CD14-positive monocyte (primary cell): ENCODE results near the gene CACUL1. TPM values are rescaled to one million over a fixed set of nuclear protein-coding genes. Genes with fewer than 3 reads are reported as not detected.

Experiments
- DNase-seq, 3 donors: peaks; one replicate each; pipeline ENCODE4 v3.0.0-alpha.2; 2011 to 2022
- H2AFZ ChIP-seq: 2 replicates; pipeline ENCODE4 v1.6.0; 2012; ENCODE audit warnings: mild to moderate bottlenecking, low read depth, low read length, inconsistent platforms; ENCODE audit not compliant: insufficient read depth, poor library complexity, severe bottlenecking
- H3K27ac ChIP-seq, 2 donors: 1 replicate in 1 of 2; 2 replicates in 1 of 2; pipeline ENCODE4 v1.5.1; 2012 to 2013; ENCODE audit warnings: low read length in 2 of 2, control low read depth in 1 of 2, inconsistent platforms in 1 of 2, low read depth in 1 of 2, mild to moderate bottlenecking in 1 of 2
- H3K27me3 ChIP-seq, 2 donors: one replicate each; pipeline versions ENCODE4 v1.6.0 to v1.6.1; 2011 to 2013; ENCODE audit warnings: low read length in 2 of 2; ENCODE audit not compliant: control insufficient read depth in 2 of 2, insufficient read depth in 2 of 2
- H3K36me3 ChIP-seq, 2 donors: replicated peaks in 1 of 2; 1 replicate in 1 of 2; 2 replicates in 1 of 2; pipeline versions ENCODE4 v1.5.1 to v1.6.1; 2012 to 2013; ENCODE audit warnings: low read length in 2 of 2, control low read depth in 1 of 2, inconsistent platforms in 1 of 2, mild to moderate bottlenecking in 1 of 2; ENCODE audit not compliant: insufficient read depth in 2 of 2, control insufficient read depth in 1 of 2
- H3K4me1 ChIP-seq, 2 donors: 1 replicate in 1 of 2; 2 replicates in 1 of 2; pipeline versions ENCODE4 v1.5.1 to v1.6.1; 2012 to 2013; ENCODE audit warnings: low read length in 2 of 2, control low read depth in 1 of 2, inconsistent platforms in 1 of 2, mild to moderate bottlenecking in 1 of 2, moderate library complexity in 1 of 2; ENCODE audit not compliant: insufficient read depth in 2 of 2, control insufficient read depth in 1 of 2
- H3K4me2 ChIP-seq: replicated peaks from 2 replicates; pipeline ENCODE3; 2012; ENCODE audit warnings: low read length, moderate library complexity, mild to moderate bottlenecking; ENCODE audit not compliant: poor library complexity, severe bottlenecking; ENCODE audit errors: extremely low read depth
- H3K4me3 ChIP-seq, 3 experiments: fragments of 200-600 bp in 1 of 3; sonication (generic) in 1 of 3; replicated peaks in 1 of 3; 1 replicate in 2 of 3; 2 replicates in 1 of 3; pipeline ENCODE4 v1.5.1; 2011 to 2013; ENCODE audit warnings: low read length in 3 of 3, mild to moderate bottlenecking in 3 of 3, control low read depth in 2 of 3, low read depth in 2 of 3, inconsistent platforms in 1 of 3, moderate library complexity in 1 of 3
- H3K79me2 ChIP-seq: 2 replicates; pipeline ENCODE4 v1.6.0; 2012; ENCODE audit warnings: mild to moderate bottlenecking, control low read depth, inconsistent platforms, low read length, moderate library complexity; ENCODE audit not compliant: insufficient read depth
- H3K9ac ChIP-seq: 2 replicates; pipeline ENCODE4 v1.6.0; 2017; ENCODE audit warnings: low read length, mild to moderate bottlenecking; ENCODE audit not compliant: insufficient read depth, poor library complexity, severe bottlenecking
- H3K9me3 ChIP-seq, 2 donors: replicated peaks in 1 of 2; 1 replicate in 1 of 2; 2 replicates in 1 of 2; pipeline versions ENCODE4 v1.5.1 to v1.6.1; 2012 to 2013; ENCODE audit warnings: low read length in 2 of 2, control low read depth in 1 of 2; ENCODE audit not compliant: control insufficient read depth in 1 of 2, insufficient read depth in 1 of 2
- H4K20me1 ChIP-seq: 2 replicates; pipeline ENCODE4 v1.6.0; 2012; ENCODE audit warnings: mild to moderate bottlenecking, low read length, control low read depth, moderate library complexity; ENCODE audit not compliant: insufficient read depth
- H3K27ac Mint-ChIP-seq, 7 donors: one replicate each; pipeline ENCODE4 v1.8.0; 2020; ENCODE audit warnings: mild to moderate bottlenecking in 7 of 7, mixed read lengths in 7 of 7, moderate library complexity in 6 of 7, inconsistent platforms in 2 of 7
- H3K27me3 Mint-ChIP-seq, 3 donors: one replicate each; pipeline ENCODE4 v1.8.0; 2021 to 2022; ENCODE audit warnings: low read depth in 3 of 3, mild to moderate bottlenecking in 3 of 3, mixed read lengths in 3 of 3, moderate library complexity in 3 of 3, inconsistent platforms in 1 of 3
- H3K36me3 Mint-ChIP-seq, 2 donors: one replicate each; pipeline ENCODE4 v1.8.0; 2020; ENCODE audit warnings: mixed read lengths in 2 of 2, inconsistent platforms in 1 of 2, mild to moderate bottlenecking in 1 of 2
- H3K4me1 Mint-ChIP-seq: one replicate; pipeline ENCODE4 v1.8.0; 2020; ENCODE audit warnings: mild to moderate bottlenecking, mixed read lengths
- H3K4me3 Mint-ChIP-seq, 2 donors: one replicate each; pipeline ENCODE4 v1.8.0; 2020; ENCODE audit warnings: mild to moderate bottlenecking in 2 of 2, mixed read lengths in 2 of 2, moderate library complexity in 1 of 2
- H3K9me3 Mint-ChIP-seq, 7 donors: one replicate each; pipeline ENCODE4 v1.8.0; 2020 to 2022; ENCODE audit warnings: mixed read lengths in 7 of 7, mild to moderate bottlenecking in 6 of 7, moderate library complexity in 6 of 7, inconsistent platforms in 2 of 7
- CTCF ChIP-seq: fragments of 200-600 bp; IDR thresholded peaks from one replicate; pipeline ENCODE4 v1.8.0; 2022; ENCODE audit warnings: antibody characterized with exemption, mild to moderate bottlenecking
- WGBS: methylation state at CpG from one replicate; pipeline ENCODE4 v1.1.5; 2013; ENCODE audit warnings: missing lambda C conversion rate; ENCODE audit not compliant: insufficient coverage; 5-methylcytosine and 5-hydroxymethylcytosine counted together
- intact Hi-C, 2 donors: fragments of 100-400 bp; cut with micrococcal nuclease; formaldehyde crosslinking; loops; one replicate each; pipeline versions ENCODE4 v1.15.0 to v1.15.1; 2023
- polyA plus RNA-seq, 3 donors: library from polyadenylated mRNA; depleted of rRNA in 1 of 3; unstranded in 2 of 3; stranded (reverse) in 1 of 3; fragments of 300-500 nt in 2 of 3; fragments of >200 nt in 1 of 3; fragmentation: Illumina TruSeq in 2 of 3; gene quantifications; 1 replicate in 2 of 3; 2 replicates in 1 of 3; pipeline ENCODE4 v1.2.3, GENCODE V29; 2012 to 2021

Gene CACUL1
- polyA plus RNA-seq, 3 donors = 18.1 to 50.8 (median 38.8) TPM

GRCh38 chr10:118748041-118748440, 6.7 kb downstream of the CACUL1 start:
- H3K27me3 Mint-ChIP-seq = no peaks in the 10 kb centered on the region
- TF ChIP-seq CTCF = no peak
- Histone ChIP-seq H3K27me3 (no peaks in the 10 kb centered on the region), H3K79me2 (peaks cover 100% of the 10 kb centered on the region), H3K4me3 (no peak overlapping the region), H3K9ac (no peak overlapping the region), H3K9me3 (no peaks in the 10 kb centered on the region), H2AFZ (no peak overlapping the region), H3K27ac (no peak overlapping the region), H3K36me3 (peaks cover 0 to 10% of the 10 kb centered on the region in 2 donors), H4K20me1 (peaks cover 88% of the 10 kb centered on the region), H3K4me1 (peaks cover 14 to 33% of the 10 kb centered on the region in 2 donors), H3K4me2 (no peak overlapping the region)
- peaks cover 22 to 26% of the 10 kb centered on the region in 2 donors for H3K36me3 Mint-ChIP-seq
- H3K4me1 Mint-ChIP-seq = peaks cover 48% of the 10 kb centered on the region
- no peak for DNase-seq
- H3K27ac Mint-ChIP-seq = peak overlapping the region in 1 of 7 donors; percentile 54
- no peak overlapping the region for H3K4me3 Mint-ChIP-seq
- intact Hi-C loops = no loop called here
- peaks cover 0 to 5% (median 0%) of the 10 kb centered on the region in 7 donors for H3K9me3 Mint-ChIP-seq
- WGBS = 97% methylated on average over 5 of the region's 6 CpGs

- H3K4me3 Mint-ChIP-seq = no peak overlapping the region
- no peak overlapping the region for H3K27ac ChIP-seq
- H3K4me3 ChIP-seq = no peak overlapping the region
- peaks cover 88% of the 10 kb centered on the region for H4K20me1 ChIP-seq
- H3K9ac ChIP-seq = no peak overlapping the region
- no peak overlapping the region for H3K4me2 ChIP-seq
- peaks cover 0 to 5% (median 0%) of the 10 kb centered on the region in 7 donors for H3K9me3 Mint-ChIP-seq
- peaks cover 11 to 29% of the 10 kb centered on the region in 2 donors for H3K4me1 ChIP-seq
- peaks cover 0 to 10% of the 10 kb centered on the region in 2 donors for H3K36me3 ChIP-seq
- peaks cover 49% of the 10 kb centered on the region for H3K4me1 Mint-ChIP-seq
- no peaks in the 10 kb centered on the region for H3K27me3 ChIP-seq
- H2AFZ ChIP-seq = no peak overlapping the region
- no peaks in the 10 kb centered on the region for H3K9me3 ChIP-seq
- no CpG with 5 or more reads among the region's 4 CpGs for WGBS
- no peak for TF ChIP-seq CTCF
- H3K27me3 Mint-ChIP-seq = no peaks in the 10 kb centered on the region
- H3K36me3 Mint-ChIP-seq = peaks cover 18 to 23% of the 10 kb centered on the region in 2 donors
- peaks cover 100% of the 10 kb centered on the region for H3K79me2 ChIP-seq
- no peak overlapping the region for H3K27ac Mint-ChIP-seq
- no peak for DNase-seq
- intact Hi-C loops = no loop called here
Measured at GRCh38 chr10:118746246-118746645, 8.5 kb downstream of the CACUL1 start.
